H1 (cell line): ENCODE measurements around the gene MACROD1. TPM values are rescaled to one million over a fixed set of nuclear protein-coding genes. Genes with fewer than 3 reads are reported as not detected.

ENCODE experiments used
- CTBP2 ChIP-seq: IDR thresholded peaks from 2 replicates; pipeline ENCODE4 v1.7.0; 2011; ENCODE audit warnings: borderline replicate concordance, mild to moderate bottlenecking, moderate library complexity, mixed read lengths, low read length; ENCODE audit not compliant: insufficient read depth, insufficient read length
- KDM5A ChIP-seq: fragments of 200-600 bp; IDR thresholded peaks from 2 replicates; pipeline ENCODE4 v1.7.1; 2012; ENCODE audit warnings: mild to moderate bottlenecking, low read length, inconsistent platforms, mixed read lengths
- RAD21 ChIP-seq, 2 experiments: IDR thresholded peaks in 1 of 2; conservative IDR thresholded peaks in 1 of 2; 2 replicates each; pipeline ENCODE4 v1.6.1; 2011; ENCODE audit warnings: low read depth in 2 of 2, low read length in 2 of 2, improper control_type of control experiment in 1 of 2, inconsistent platforms in 1 of 2, mild to moderate bottlenecking in 1 of 2, moderate library complexity in 1 of 2
- RFX5 ChIP-seq: IDR thresholded peaks from 2 replicates; pipeline ENCODE4 v1.6.1; 2011; ENCODE audit warnings: low read depth, low read length, improper control_type of control experiment, borderline replicate concordance
- SIN3A ChIP-seq, 2 experiments: IDR thresholded peaks in 1 of 2; conservative IDR thresholded peaks in 1 of 2; 2 replicates each; pipeline ENCODE4 v1.6.1; 2011 to 2012; ENCODE audit warnings: low read length in 2 of 2, improper control_type of control experiment in 1 of 2, low read depth in 1 of 2, mild to moderate bottlenecking in 1 of 2
- SP4 ChIP-seq: IDR thresholded peaks from 2 replicates; pipeline ENCODE4 v1.6.1; 2012; ENCODE audit warnings: low read length, inconsistent platforms
- TCF12 ChIP-seq: IDR thresholded peaks from 2 replicates; pipeline ENCODE4 v1.6.1; 2011; ENCODE audit warnings: low read depth, mild to moderate bottlenecking, low read length
- polyA plus RNA-seq, 7 experiments: library from polyadenylated mRNA; depleted of rRNA in 3 of 7; stranded (reverse) in 5 of 7; unstranded in 2 of 7; fragments of >200 nt in 5 of 7; fragments of 200-250 nt in 2 of 7; gene quantifications; 1 replicate in 5 of 7; 2 replicates in 1 of 7; 4 replicates in 1 of 7; pipeline versions ENCODE4 v1.2.1 to v1.2.3, GENCODE V29; 2011 to 2013; ENCODE audit warnings: missing spikeins in 2 of 7, mixed read lengths in 2 of 7
- total RNA-seq: library from RNA; stranded (reverse); fragmentation: NEBNext Ultra II Directional; extraction: Animal tissue kit (Norgen Biotek cat#: 25700); gene quantifications from 2 replicates; pipeline ENCODE4 v1.2.1, GENCODE V29; 2021
- TF ChIP-seq, protein P1 (sequence below): fragments of 300-600 bp; sonication (generic); IDR thresholded peaks from 2 replicates; pipeline ENCODE4 v1.7.1; 2012; ENCODE audit warnings: low read length, moderate library complexity, mild to moderate bottlenecking, inconsistent platforms; ENCODE audit not compliant: insufficient replicate concordance
- TF ChIP-seq, protein P2 (sequence below): IDR thresholded peaks from 2 replicates; pipeline ENCODE4 v1.6.1; 2011; ENCODE audit warnings: low read depth, mild to moderate bottlenecking, low read length; ENCODE audit not compliant: insufficient read depth

Gene MACROD1
- total and polyA plus RNA-seq, 2 of the 8 experiments (the other 6 are each of a cell fraction or from before 2014, with no cell fraction given) = 19.5 to 34.1 TPM

GRCh38 chr11:64095949-64096348 lies 70.0 kb downstream of the MACROD1 start (continued):
- TF ChIP-seq, protein P1, sequence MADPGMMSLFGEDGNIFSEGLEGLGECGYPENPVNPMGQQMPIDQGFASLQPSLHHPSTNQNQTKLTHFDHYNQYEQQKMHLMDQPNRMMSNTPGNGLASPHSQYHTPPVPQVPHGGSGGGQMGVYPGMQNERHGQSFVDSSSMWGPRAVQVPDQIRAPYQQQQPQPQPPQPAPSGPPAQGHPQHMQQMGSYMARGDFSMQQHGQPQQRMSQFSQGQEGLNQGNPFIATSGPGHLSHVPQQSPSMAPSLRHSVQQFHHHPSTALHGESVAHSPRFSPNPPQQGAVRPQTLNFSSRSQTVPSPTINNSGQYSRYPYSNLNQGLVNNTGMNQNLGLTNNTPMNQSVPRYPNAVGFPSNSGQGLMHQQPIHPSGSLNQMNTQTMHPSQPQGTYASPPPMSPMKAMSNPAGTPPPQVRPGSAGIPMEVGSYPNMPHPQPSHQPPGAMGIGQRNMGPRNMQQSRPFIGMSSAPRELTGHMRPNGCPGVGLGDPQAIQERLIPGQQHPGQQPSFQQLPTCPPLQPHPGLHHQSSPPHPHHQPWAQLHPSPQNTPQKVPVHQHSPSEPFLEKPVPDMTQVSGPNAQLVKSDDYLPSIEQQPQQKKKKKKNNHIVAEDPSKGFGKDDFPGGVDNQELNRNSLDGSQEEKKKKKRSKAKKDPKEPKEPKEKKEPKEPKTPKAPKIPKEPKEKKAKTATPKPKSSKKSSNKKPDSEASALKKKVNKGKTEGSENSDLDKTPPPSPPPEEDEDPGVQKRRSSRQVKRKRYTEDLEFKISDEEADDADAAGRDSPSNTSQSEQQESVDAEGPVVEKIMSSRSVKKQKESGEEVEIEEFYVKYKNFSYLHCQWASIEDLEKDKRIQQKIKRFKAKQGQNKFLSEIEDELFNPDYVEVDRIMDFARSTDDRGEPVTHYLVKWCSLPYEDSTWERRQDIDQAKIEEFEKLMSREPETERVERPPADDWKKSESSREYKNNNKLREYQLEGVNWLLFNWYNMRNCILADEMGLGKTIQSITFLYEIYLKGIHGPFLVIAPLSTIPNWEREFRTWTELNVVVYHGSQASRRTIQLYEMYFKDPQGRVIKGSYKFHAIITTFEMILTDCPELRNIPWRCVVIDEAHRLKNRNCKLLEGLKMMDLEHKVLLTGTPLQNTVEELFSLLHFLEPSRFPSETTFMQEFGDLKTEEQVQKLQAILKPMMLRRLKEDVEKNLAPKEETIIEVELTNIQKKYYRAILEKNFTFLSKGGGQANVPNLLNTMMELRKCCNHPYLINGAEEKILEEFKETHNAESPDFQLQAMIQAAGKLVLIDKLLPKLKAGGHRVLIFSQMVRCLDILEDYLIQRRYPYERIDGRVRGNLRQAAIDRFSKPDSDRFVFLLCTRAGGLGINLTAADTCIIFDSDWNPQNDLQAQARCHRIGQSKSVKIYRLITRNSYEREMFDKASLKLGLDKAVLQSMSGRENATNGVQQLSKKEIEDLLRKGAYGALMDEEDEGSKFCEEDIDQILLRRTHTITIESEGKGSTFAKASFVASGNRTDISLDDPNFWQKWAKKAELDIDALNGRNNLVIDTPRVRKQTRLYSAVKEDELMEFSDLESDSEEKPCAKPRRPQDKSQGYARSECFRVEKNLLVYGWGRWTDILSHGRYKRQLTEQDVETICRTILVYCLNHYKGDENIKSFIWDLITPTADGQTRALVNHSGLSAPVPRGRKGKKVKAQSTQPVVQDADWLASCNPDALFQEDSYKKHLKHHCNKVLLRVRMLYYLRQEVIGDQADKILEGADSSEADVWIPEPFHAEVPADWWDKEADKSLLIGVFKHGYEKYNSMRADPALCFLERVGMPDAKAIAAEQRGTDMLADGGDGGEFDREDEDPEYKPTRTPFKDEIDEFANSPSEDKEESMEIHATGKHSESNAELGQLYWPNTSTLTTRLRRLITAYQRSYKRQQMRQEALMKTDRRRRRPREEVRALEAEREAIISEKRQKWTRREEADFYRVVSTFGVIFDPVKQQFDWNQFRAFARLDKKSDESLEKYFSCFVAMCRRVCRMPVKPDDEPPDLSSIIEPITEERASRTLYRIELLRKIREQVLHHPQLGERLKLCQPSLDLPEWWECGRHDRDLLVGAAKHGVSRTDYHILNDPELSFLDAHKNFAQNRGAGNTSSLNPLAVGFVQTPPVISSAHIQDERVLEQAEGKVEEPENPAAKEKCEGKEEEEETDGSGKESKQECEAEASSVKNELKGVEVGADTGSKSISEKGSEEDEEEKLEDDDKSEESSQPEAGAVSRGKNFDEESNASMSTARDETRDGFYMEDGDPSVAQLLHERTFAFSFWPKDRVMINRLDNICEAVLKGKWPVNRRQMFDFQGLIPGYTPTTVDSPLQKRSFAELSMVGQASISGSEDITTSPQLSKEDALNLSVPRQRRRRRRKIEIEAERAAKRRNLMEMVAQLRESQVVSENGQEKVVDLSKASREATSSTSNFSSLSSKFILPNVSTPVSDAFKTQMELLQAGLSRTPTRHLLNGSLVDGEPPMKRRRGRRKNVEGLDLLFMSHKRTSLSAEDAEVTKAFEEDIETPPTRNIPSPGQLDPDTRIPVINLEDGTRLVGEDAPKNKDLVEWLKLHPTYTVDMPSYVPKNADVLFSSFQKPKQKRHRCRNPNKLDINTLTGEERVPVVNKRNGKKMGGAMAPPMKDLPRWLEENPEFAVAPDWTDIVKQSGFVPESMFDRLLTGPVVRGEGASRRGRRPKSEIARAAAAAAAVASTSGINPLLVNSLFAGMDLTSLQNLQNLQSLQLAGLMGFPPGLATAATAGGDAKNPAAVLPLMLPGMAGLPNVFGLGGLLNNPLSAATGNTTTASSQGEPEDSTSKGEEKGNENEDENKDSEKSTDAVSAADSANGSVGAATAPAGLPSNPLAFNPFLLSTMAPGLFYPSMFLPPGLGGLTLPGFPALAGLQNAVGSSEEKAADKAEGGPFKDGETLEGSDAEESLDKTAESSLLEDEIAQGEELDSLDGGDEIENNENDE = no peak
- TF ChIP-seq TCF12 (no peak), RFX5 (no peak), KDM5A (no peak), SIN3A (conservative IDR thresholded peaks at IDR 0.05 in 1 of 2, IDR thresholded peaks at IDR 0.05 in 1 of 2; ENCODE audit: low read depth in 1 of 2, low read length in 2 of 2) (no peak), CTBP2 (no peak), SP4 (no peak), RAD21 (IDR thresholded peaks at IDR 0.05 in 1 of 2, conservative IDR thresholded peaks at IDR 0.05 in 1 of 2; ENCODE audit: low read depth in 2 of 2, low read length in 2 of 2) (no peak)
- TF ChIP-seq, protein P2, sequence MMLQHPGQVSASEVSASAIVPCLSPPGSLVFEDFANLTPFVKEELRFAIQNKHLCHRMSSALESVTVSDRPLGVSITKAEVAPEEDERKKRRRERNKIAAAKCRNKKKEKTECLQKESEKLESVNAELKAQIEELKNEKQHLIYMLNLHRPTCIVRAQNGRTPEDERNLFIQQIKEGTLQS = no peak
